GM12878 (cell line): ENCODE measurements around the gene TACSTD2. TPM values are rescaled to one million over a fixed set of nuclear protein-coding genes. Genes with fewer than 3 reads are reported as not detected.

Experiments
- CBX5 ChIP-seq: sonication (generic); IDR thresholded peaks from 2 replicates; pipeline ENCODE4 v1.6.1; 2016; ENCODE audit warnings: low read depth, moderate library complexity, mild to moderate bottlenecking, inconsistent platforms
- CTCF ChIP-seq, 3 experiments: IDR thresholded peaks in 2 of 3; conservative IDR thresholded peaks in 1 of 3; 2 replicates each; pipeline ENCODE4 v1.5.1; 2011; ENCODE audit warnings: low read depth in 3 of 3, low read length in 3 of 3, mild to moderate bottlenecking in 3 of 3, control low read depth in 2 of 3, moderate library complexity in 2 of 3, inconsistent platforms in 1 of 3, mixed read lengths in 1 of 3; ENCODE audit not compliant: control insufficient read depth in 2 of 3, insufficient read depth in 1 of 3; ENCODE audit errors: extremely low read depth in 1 of 3
- IKZF2 ChIP-seq, 2 experiments: fragments of 450-650 bp; IDR thresholded peaks; 2 replicates each; pipeline ENCODE4 v1.6.1; 2017; ENCODE audit warnings: mild to moderate bottlenecking in 2 of 2, moderate library complexity in 2 of 2
- NBN ChIP-seq: fragments of 450-650 bp; IDR thresholded peaks from 2 replicates; pipeline ENCODE4 v1.6.1; 2016
- POLR2AphosphoS5 ChIP-seq: IDR thresholded peaks from 2 replicates; pipeline ENCODE4 v1.6.1; 2011; ENCODE audit warnings: mild to moderate bottlenecking, low read length, inconsistent platforms
- RUNX3 ChIP-seq: IDR thresholded peaks from 2 replicates; pipeline ENCODE4 v1.6.1; 2012; ENCODE audit warnings: low read length, inconsistent platforms
- SPI1 ChIP-seq: IDR thresholded peaks from 2 replicates; pipeline ENCODE4 v1.6.1; 2011; ENCODE audit warnings: low read depth, mild to moderate bottlenecking, low read length, moderate library complexity, borderline replicate concordance; ENCODE audit not compliant: insufficient read depth
- polyA plus RNA-seq, 11 experiments: library from polyadenylated mRNA; depleted of rRNA in 4 of 11; unstranded in 6 of 11; stranded (reverse) in 5 of 11; fragments of >200 nt; fragmentation: Nextera tagmentation in 4 of 11; fragmentation: Illumina TruSeq in 1 of 11; extraction: Ambion mirVana in 4 of 11; extraction: Trizol in 1 of 11; gene quantifications; 1 replicate in 1 of 11; 2 replicates in 10 of 11; pipeline versions ENCODE4 v1.2.1 to v1.2.3, GENCODE V29; 2011 to 2016; ENCODE audit warnings: inconsistent platforms in 2 of 11, missing spikeins in 2 of 11, low read depth in 1 of 11
- total RNA-seq, 4 experiments: library from RNA; depleted of rRNA in 3 of 4; stranded (reverse); fragments of >200 nt in 3 of 4; fragmentation: Illumina TruSeq in 1 of 4; extraction: Trizol in 1 of 4; gene quantifications; 2 replicates each; pipeline versions ENCODE4 v1.2.1 to v1.2.3, GENCODE V29; 2013 to 2021
- TF ChIP-seq, protein P1 (sequence below): fragments of 450-650 bp; formaldehyde crosslinking; IDR thresholded peaks from 2 replicates; pipeline ENCODE4 v1.5.0; 2022; ENCODE audit warnings: mild to moderate bottlenecking, missing genetic modification characterization

Gene TACSTD2
- total and polyA plus RNA-seq, 10 of the 15 experiments (the other 5 are each of a cell fraction or from before 2014, with no cell fraction given) = 0.56 to 9.4 (median 3.7) TPM

DNA sequence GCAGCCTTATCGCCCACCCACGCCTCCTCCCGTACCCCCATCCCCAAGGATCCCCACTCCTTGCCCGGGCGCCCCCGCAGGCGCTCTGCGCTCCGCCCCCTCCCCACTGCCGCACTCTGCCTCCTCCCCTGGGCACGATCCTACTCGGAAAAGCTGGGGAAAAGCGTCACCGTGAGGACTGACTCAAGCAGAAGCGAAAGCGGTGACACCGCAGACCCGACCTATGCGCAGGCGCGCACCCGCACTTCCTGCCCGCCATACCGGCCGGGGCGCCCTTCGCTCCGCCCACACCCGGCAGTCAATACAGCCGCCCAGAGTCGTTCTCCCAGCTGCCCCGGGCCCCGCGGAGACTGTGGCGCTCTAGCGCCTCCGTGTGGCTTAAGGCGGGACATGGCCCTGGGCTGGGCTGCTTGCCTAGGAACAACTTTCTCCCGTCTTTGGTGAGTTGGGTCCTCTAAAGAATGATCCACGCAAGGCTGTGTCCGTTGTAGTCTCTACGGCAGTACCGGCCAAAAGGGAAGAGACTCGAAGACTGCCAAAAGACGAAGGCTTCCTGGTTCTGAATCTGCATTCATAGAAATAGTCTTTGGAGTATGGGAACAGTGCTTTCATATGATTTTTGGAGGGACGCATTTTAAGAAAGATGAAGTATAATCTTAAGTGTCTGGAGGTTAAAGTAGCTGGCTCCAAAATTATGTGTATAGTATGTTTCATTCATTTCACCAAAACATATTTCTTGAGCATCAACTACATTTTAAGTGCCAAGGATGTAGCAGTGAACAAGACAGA, 30.3 kb downstream of the TACSTD2 start, which contains the start of gene OMA1 (continued):
- TF ChIP-seq SPI1 = peak; percentile 79
- 0 out of 2 replicates have a peak, but pooled peaks have one; percentile 61 for TF ChIP-seq CBX5
- peak; percentile 64 for TF ChIP-seq NBN
- TF ChIP-seq, protein P1, sequence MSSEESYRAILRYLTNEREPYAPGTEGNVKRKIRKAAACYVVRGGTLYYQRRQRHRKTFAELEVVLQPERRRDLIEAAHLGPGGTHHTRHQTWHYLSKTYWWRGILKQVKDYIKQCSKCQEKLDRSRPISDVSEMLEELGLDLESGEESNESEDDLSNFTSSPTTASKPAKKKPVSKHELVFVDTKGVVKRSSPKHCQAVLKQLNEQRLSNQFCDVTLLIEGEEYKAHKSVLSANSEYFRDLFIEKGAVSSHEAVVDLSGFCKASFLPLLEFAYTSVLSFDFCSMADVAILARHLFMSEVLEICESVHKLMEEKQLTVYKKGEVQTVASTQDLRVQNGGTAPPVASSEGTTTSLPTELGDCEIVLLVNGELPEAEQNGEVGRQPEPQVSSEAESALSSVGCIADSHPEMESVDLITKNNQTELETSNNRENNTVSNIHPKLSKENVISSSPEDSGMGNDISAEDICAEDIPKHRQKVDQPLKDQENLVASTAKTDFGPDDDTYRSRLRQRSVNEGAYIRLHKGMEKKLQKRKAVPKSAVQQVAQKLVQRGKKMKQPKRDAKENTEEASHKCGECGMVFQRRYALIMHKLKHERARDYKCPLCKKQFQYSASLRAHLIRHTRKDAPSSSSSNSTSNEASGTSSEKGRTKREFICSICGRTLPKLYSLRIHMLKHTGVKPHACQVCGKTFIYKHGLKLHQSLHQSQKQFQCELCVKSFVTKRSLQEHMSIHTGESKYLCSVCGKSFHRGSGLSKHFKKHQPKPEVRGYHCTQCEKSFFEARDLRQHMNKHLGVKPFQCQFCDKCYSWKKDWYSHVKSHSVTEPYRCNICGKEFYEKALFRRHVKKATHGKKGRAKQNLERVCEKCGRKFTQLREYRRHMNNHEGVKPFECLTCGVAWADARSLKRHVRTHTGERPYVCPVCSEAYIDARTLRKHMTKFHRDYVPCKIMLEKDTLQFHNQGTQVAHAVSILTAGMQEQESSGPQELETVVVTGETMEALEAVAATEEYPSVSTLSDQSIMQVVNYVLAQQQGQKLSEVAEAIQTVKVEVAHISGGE (CRISPR knock-in tag) = no peak
- peak; percentile 82 to 86 for TF ChIP-seq IKZF2 (IDR thresholded peaks at IDR 0.05)
- peak; percentile 85 for TF ChIP-seq POLR2AphosphoS5
- TF ChIP-seq CTCF (IDR thresholded peaks at IDR 0.05 in 2 of 3, conservative IDR thresholded peaks at IDR 0.05 in 1 of 3; ENCODE audit: control insufficient read depth in 2 of 3, extremely low read depth in 1 of 3, insufficient read depth in 1 of 3, low read depth in 3 of 3, low read length in 3 of 3) = peak; percentile 98 to 99 (median 98); a peak in 5 of 6 replicates
- peak; percentile 65 for TF ChIP-seq RUNX3
